Omental fat pad (tissue), 4 donors: ENCODE results near the gene PGRMC1. TPM values are rescaled to one million over a fixed set of nuclear protein-coding genes. Genes with fewer than 3 reads are reported as not detected.
"Not testable (repeated sequence)": the region's sequence is repeated elsewhere in the genome, so short reads cannot be mapped to it uniquely, and the experiment has no call there.

Experiments
- ATAC-seq: fragments of 150-250 bp; one replicate; pipeline ENCODE4 v1.9.1; 2016; ENCODE audit warnings: mild to moderate bottlenecking, moderate library complexity; ENCODE audit not compliant: low FRiP score
- DNase-seq: peaks from one replicate; pipeline ENCODE4 v3.0.0-alpha.2; 2019; ENCODE audit warnings: low spot score
- CTCF ChIP-seq, 3 donors: fragments of 450-650 bp; IDR thresholded peaks; one replicate each; pipeline ENCODE4 v1.5.1; 2016 to 2017; ENCODE audit warnings: antibody characterized with exemption in 3 of 3, mild to moderate bottlenecking in 3 of 3, moderate library complexity in 2 of 3
- total RNA-seq, 4 donors: library from RNA; depleted of rRNA; stranded (reverse); fragments of >200 nt; gene quantifications; one replicate each; pipeline ENCODE4 v1.1.0, GENCODE V29; 2016

The PGRMC1 gene
- total RNA-seq, 4 donors from 2014 or later, result 130 to 296 (median 178) TPM

- TF ChIP-seq CTCF (IDR thresholded peaks at IDR 0.05), result no peak
- ATAC-seq, result no peak
- DNase-seq, result no peak
Measured at GRCh38 chrX:119194621-119195020, 41.5 kb upstream of the PGRMC1 start.

GRCh38 chrX:119201570-119201969 is 34.5 kb upstream of the PGRMC1 start:
- DNase-seq, result no peak
- no peak for TF ChIP-seq CTCF (IDR thresholded peaks at IDR 0.05)
- ATAC-seq, result no peak

- DNase-seq (no peak), ATAC-seq (no peak)
- no peak for TF ChIP-seq CTCF (IDR thresholded peaks at IDR 0.05)
Measured at GRCh38 chrX:119206203-119206602, 29.9 kb upstream of the PGRMC1 start.

- not testable (repeated sequence) for ATAC-seq, DNase-seq
Measured at GRCh38 chrX:119207483-119207882, 28.6 kb upstream of the PGRMC1 start.

- no peak for DNase-seq
- TF ChIP-seq CTCF (IDR thresholded peaks at IDR 0.05), result no peak
- ATAC-seq, result no peak
Measured at GRCh38 chrX:119208401-119209057, 27.6 kb upstream of the PGRMC1 start.

GRCh38 chrX:119210931-119211648 is 25.0 kb upstream of the PGRMC1 start:
- not testable (repeated sequence) for DNase-seq, ATAC-seq

- no peak for TF ChIP-seq CTCF (IDR thresholded peaks at IDR 0.05)
- ATAC-seq (no peak), DNase-seq (no peak)
Measured at GRCh38 chrX:119211649-119212014, 24.5 kb upstream of the PGRMC1 start.

- ATAC-seq, result no peak
- no peak for DNase-seq
- no peak for TF ChIP-seq CTCF (IDR thresholded peaks at IDR 0.05)
Measured at GRCh38 chrX:119218198-119218597, 17.9 kb upstream of the PGRMC1 start.
